ENCODE measurements around the gene ZNF516.
A peak's percentile ranks its signal among the peaks of the same experiment; 100 is the strongest.

ZNF516 gene

GRCh38 chr18:76353046-76353445, 142.0 kb downstream of the ZNF516 start:
- no peak for DNase-seq (ENCODE audit: low read depth)
- no peak overlapping the region for H3K4me3 ChIP-seq (ENCODE audit: low read depth, low read length)
- TF ChIP-seq CTCF (IDR thresholded peaks at IDR 0.05; ENCODE audit: control insufficient read depth, extremely low read depth, insufficient read depth) = no peak

GRCh38 chr18:76351961-76352581, 143.0 kb downstream of the ZNF516 start:
- H3K4me3 ChIP-seq (ENCODE audit: low read depth, low read length) = no peak overlapping the region
- no peak for TF ChIP-seq CTCF (IDR thresholded peaks at IDR 0.05; ENCODE audit: control insufficient read depth, extremely low read depth, insufficient read depth)
- no peak for DNase-seq (ENCODE audit: low read depth)

- no peak for TF ChIP-seq CTCF (IDR thresholded peaks at IDR 0.05; ENCODE audit: control insufficient read depth, extremely low read depth, insufficient read depth)
- no peak for DNase-seq (ENCODE audit: low read depth)
- H3K4me3 ChIP-seq (ENCODE audit: low read depth, low read length) = no peak overlapping the region
These were observed 144.7 kb downstream of the ZNF516 start for GRCh38 chr18:76350134-76351025.

- peak; percentile 46 for DNase-seq (ENCODE audit: low read depth)
- TF ChIP-seq CTCF (IDR thresholded peaks at IDR 0.05; ENCODE audit: control insufficient read depth, extremely low read depth, insufficient read depth) = peak; percentile 89
- peak overlapping the region; percentile 10; the same call in 1 of the 2 replicates for H3K4me3 ChIP-seq (ENCODE audit: low read depth, low read length)
These were observed 145.9 kb downstream of the ZNF516 start for GRCh38 chr18:76349067-76349715.

GRCh38 chr18:76348267-76349066, 146.6 kb downstream of the ZNF516 start:
- no peak for TF ChIP-seq CTCF (IDR thresholded peaks at IDR 0.05; ENCODE audit: control insufficient read depth, extremely low read depth, insufficient read depth)
- H3K4me3 ChIP-seq (ENCODE audit: low read depth, low read length) = peak overlapping the region; percentile 10; the same call in 1 of the 2 replicates
- peak; percentile 75 for DNase-seq (ENCODE audit: low read depth)

GRCh38 chr18:76347341-76347740, 147.7 kb downstream of the ZNF516 start:
- TF ChIP-seq CTCF (IDR thresholded peaks at IDR 0.05; ENCODE audit: control insufficient read depth, extremely low read depth, insufficient read depth) = no peak
- no peak for DNase-seq (ENCODE audit: low read depth)
- H3K4me3 ChIP-seq (ENCODE audit: low read depth, low read length) = no peak overlapping the region
